ENCODE results near the gene ITGB5.

The ITGB5 gene

GRCh38 chr3:124854009-124854408 lies 33.2 kb downstream of the ITGB5 start:
- no peak overlapping the region for H3K27ac Mint-ChIP-seq
- ATAC-seq (no peak), DNase-seq (no peak)
- peaks cover 8% of the 10 kb centered on the region for H3K27me3 Mint-ChIP-seq
- H3K9me3 Mint-ChIP-seq: no peaks in the 10 kb centered on the region
- no peaks in the 10 kb centered on the region for H3K4me1 Mint-ChIP-seq
- no peak overlapping the region for H3K4me3 Mint-ChIP-seq

GRCh38 chr3:124853446-124853845 lies 33.7 kb downstream of the ITGB5 start:
- Mint-ChIP-seq H3K27ac (no peak overlapping the region), H3K4me3 (no peak overlapping the region), H3K9me3 (no peaks in the 10 kb centered on the region), H3K4me1 (no peaks in the 10 kb centered on the region), H3K27me3 (peaks cover 8% of the 10 kb centered on the region)
- ATAC-seq (no peak), DNase-seq (no peak)

- Mint-ChIP-seq H3K9me3 (no peaks in the 10 kb centered on the region), H3K4me1 (no peaks in the 10 kb centered on the region)
- no peak for DNase-seq
Measured at GRCh38 chr3:124851905-124852304, 35.3 kb downstream of the ITGB5 start.

GRCh38 chr3:124851136-124851535 lies 36.0 kb downstream of the ITGB5 start:
- Mint-ChIP-seq H3K4me3 (no peak overlapping the region), H3K4me1 (no peaks in the 10 kb centered on the region), H3K27me3 (no peaks in the 10 kb centered on the region), H3K9me3 (no peaks in the 10 kb centered on the region), H3K27ac (no peak overlapping the region)
- ATAC-seq: no peak
- DNase-seq: no peak

More at GRCh38 chr3:124851905-124852304, 35.3 kb downstream of the ITGB5 start:
- H3K4me3 Mint-ChIP-seq: no peak overlapping the region
- H3K27me3 Mint-ChIP-seq: peaks cover under 1% of the 10 kb centered on the region
- ATAC-seq: no peak
- H3K27ac Mint-ChIP-seq: no peak overlapping the region

- DNase-seq (no peak), ATAC-seq (no peak)
- H3K4me1 Mint-ChIP-seq: no peaks in the 10 kb centered on the region
- no peak overlapping the region for H3K4me3 Mint-ChIP-seq
- no peaks in the 10 kb centered on the region for H3K27me3 Mint-ChIP-seq
- H3K27ac Mint-ChIP-seq: no peak overlapping the region
- no peaks in the 10 kb centered on the region for H3K9me3 Mint-ChIP-seq
Measured at GRCh38 chr3:124850633-124851032, 36.5 kb downstream of the ITGB5 start.

GRCh38 chr3:124850212-124850611 lies 37.0 kb downstream of the ITGB5 start:
- Mint-ChIP-seq H3K27me3 (no peaks in the 10 kb centered on the region), H3K9me3 (no peaks in the 10 kb centered on the region), H3K4me1 (no peaks in the 10 kb centered on the region), H3K27ac (no peak overlapping the region), H3K4me3 (no peak overlapping the region)
- no peak for DNase-seq
- no peak for ATAC-seq

- no peaks in the 10 kb centered on the region for H3K4me1 Mint-ChIP-seq
- H3K9me3 Mint-ChIP-seq: no peaks in the 10 kb centered on the region
- ATAC-seq (no peak), DNase-seq (no peak)
- H3K4me3 Mint-ChIP-seq: no peak overlapping the region
- H3K27ac Mint-ChIP-seq: no peak overlapping the region
- no peaks in the 10 kb centered on the region for H3K27me3 Mint-ChIP-seq
Measured at GRCh38 chr3:124848300-124848699, 38.9 kb downstream of the ITGB5 start.

- H3K4me1 Mint-ChIP-seq: no peaks in the 10 kb centered on the region
- ATAC-seq: no peak
- no peaks in the 10 kb centered on the region for H3K9me3 Mint-ChIP-seq
- DNase-seq: no peak
- H3K27ac Mint-ChIP-seq: no peak overlapping the region
- H3K27me3 Mint-ChIP-seq: no peaks in the 10 kb centered on the region
- no peak overlapping the region for H3K4me3 Mint-ChIP-seq
Measured at GRCh38 chr3:124847863-124848262, 39.3 kb downstream of the ITGB5 start.

GRCh38 chr3:124847051-124847450 lies 40.1 kb downstream of the ITGB5 start:
- H3K9me3 Mint-ChIP-seq: no peaks in the 10 kb centered on the region
- no peak overlapping the region for H3K4me3 Mint-ChIP-seq
- H3K4me1 Mint-ChIP-seq: no peaks in the 10 kb centered on the region
- H3K27me3 Mint-ChIP-seq: no peaks in the 10 kb centered on the region
- H3K27ac Mint-ChIP-seq: no peak overlapping the region
- DNase-seq (no peak), ATAC-seq (no peak)

GRCh38 chr3:124846189-124846588 lies 41.0 kb downstream of the ITGB5 start:
- no peak overlapping the region for H3K27ac Mint-ChIP-seq
- DNase-seq (no peak), ATAC-seq (no peak)
- no peaks in the 10 kb centered on the region for H3K4me1 Mint-ChIP-seq
- peaks cover 5% of the 10 kb centered on the region for H3K27me3 Mint-ChIP-seq
- H3K4me3 Mint-ChIP-seq: no peak overlapping the region
- H3K9me3 Mint-ChIP-seq: no peaks in the 10 kb centered on the region

- H3K27ac Mint-ChIP-seq: no peak overlapping the region
- no peaks in the 10 kb centered on the region for H3K9me3 Mint-ChIP-seq
- H3K4me3 Mint-ChIP-seq: no peak overlapping the region
- ATAC-seq (no peak), DNase-seq (no peak)
- no peaks in the 10 kb centered on the region for H3K4me1 Mint-ChIP-seq
- peaks cover 8% of the 10 kb centered on the region for H3K27me3 Mint-ChIP-seq
Measured at GRCh38 chr3:124845406-124845805, 41.8 kb downstream of the ITGB5 start.

GRCh38 chr3:124843506-124844177 lies 43.5 kb downstream of the ITGB5 start:
- H3K4me1 Mint-ChIP-seq: no peaks in the 10 kb centered on the region
- no peak overlapping the region for H3K4me3 Mint-ChIP-seq
- no peak overlapping the region for H3K27ac Mint-ChIP-seq
- peaks cover 8% of the 10 kb centered on the region for H3K27me3 Mint-ChIP-seq
- DNase-seq (no peak), ATAC-seq (no peak)
- no peaks in the 10 kb centered on the region for H3K9me3 Mint-ChIP-seq

- H3K27ac Mint-ChIP-seq: no peak overlapping the region
- H3K9me3 Mint-ChIP-seq: no peaks in the 10 kb centered on the region
- ATAC-seq: no peak
- no peaks in the 10 kb centered on the region for H3K4me1 Mint-ChIP-seq
- H3K27me3 Mint-ChIP-seq: peaks cover 8% of the 10 kb centered on the region
- H3K4me3 Mint-ChIP-seq: no peak overlapping the region
- no peak for DNase-seq
Measured at GRCh38 chr3:124843047-124843446, 44.1 kb downstream of the ITGB5 start.

GRCh38 chr3:124841517-124841916 lies 45.6 kb downstream of the ITGB5 start:
- peaks cover 8% of the 10 kb centered on the region for H3K27me3 Mint-ChIP-seq
- H3K27ac Mint-ChIP-seq: no peak overlapping the region
- no peaks in the 10 kb centered on the region for H3K4me1 Mint-ChIP-seq
- no peak for ATAC-seq
- no peak overlapping the region for H3K4me3 Mint-ChIP-seq
- no peaks in the 10 kb centered on the region for H3K9me3 Mint-ChIP-seq
- DNase-seq: no peak

- H3K27ac Mint-ChIP-seq: no peak overlapping the region
- no peak overlapping the region for H3K4me3 Mint-ChIP-seq
- H3K4me1 Mint-ChIP-seq: peaks cover 4% of the 10 kb centered on the region
- DNase-seq (no peak), ATAC-seq (no peak)
- peaks cover 16% of the 10 kb centered on the region for H3K27me3 Mint-ChIP-seq
- H3K9me3 Mint-ChIP-seq: no peaks in the 10 kb centered on the region
Measured at GRCh38 chr3:124840331-124840730, 46.8 kb downstream of the ITGB5 start.

GRCh38 chr3:124839896-124840295 lies 47.3 kb downstream of the ITGB5 start:
- H3K4me3 Mint-ChIP-seq: no peak overlapping the region
- DNase-seq: no peak
- peaks cover 21% of the 10 kb centered on the region for H3K27me3 Mint-ChIP-seq
- H3K4me1 Mint-ChIP-seq: peaks cover 9% of the 10 kb centered on the region
- no peak overlapping the region for H3K27ac Mint-ChIP-seq
- no peaks in the 10 kb centered on the region for H3K9me3 Mint-ChIP-seq
- no peak for ATAC-seq

- Mint-ChIP-seq H3K27ac (no peak overlapping the region), H3K27me3 (peaks cover 30% of the 10 kb centered on the region), H3K9me3 (no peaks in the 10 kb centered on the region), H3K4me1 (peaks cover 18% of the 10 kb centered on the region), H3K4me3 (no peak overlapping the region)
- ATAC-seq: no peak
- no peak for DNase-seq
Measured at GRCh38 chr3:124838963-124839362, 48.2 kb downstream of the ITGB5 start.

All from stimulated activated naive CD8-positive, alpha-beta T cell treated with anti-CD3 and anti-CD28 coated beads, Interleukin-15, amount 100 ng/mL, for 72 hours (primary cell).